ENCODE results near the gene UBASH3B. TPM values are rescaled to one million over a fixed set of nuclear protein-coding genes. Genes with fewer than 3 reads are reported as not detected.

Gene UBASH3B
- total RNA-seq, 1 donor, result 21.4 TPM

- TF ChIP-seq CTCF (IDR thresholded peaks at IDR 0.05; ENCODE audit: extremely low read depth, low read depth, low read length), result no peak
- Histone ChIP-seq H3K4me3 (ENCODE audit: insufficient read depth, low read length) (no peak overlapping the region), H3K4me1 (ENCODE audit: insufficient read depth, low read length) (peaks cover 45% of the 10 kb centered on the region), H2AFZ (ENCODE audit: low read length) (no peak overlapping the region), H3K27ac (ENCODE audit: low read depth, low read length) (peak overlapping the region; percentile 85), H3K9me3 (ENCODE audit: low read depth, low read length) (no peaks in the 10 kb centered on the region), H3K27me3 (ENCODE audit: insufficient read depth, low read length) (no peaks in the 10 kb centered on the region), H3K36me3 (ENCODE audit: insufficient read depth, low read length) (no peaks in the 10 kb centered on the region), H3K4me2 (ENCODE audit: insufficient read depth, low read length) (no peak overlapping the region), H4K20me1 (ENCODE audit: insufficient read depth, low read length) (peaks cover 5% of the 10 kb centered on the region), H3K79me2 (ENCODE audit: insufficient read depth, low read length) (peaks cover 81% of the 10 kb centered on the region)
- no peak for DNase-seq (ENCODE audit: insufficient read length, low spot score, missing footprints)
These were observed 64.8 kb downstream of the UBASH3B start for GRCh38 chr11:122720107-122720881.

- H3K79me2 ChIP-seq (ENCODE audit: insufficient read depth, low read length), result peaks cover 78% of the 10 kb centered on the region
- H3K4me2 ChIP-seq (ENCODE audit: insufficient read depth, low read length), result peak overlapping the region; percentile 49
- TF ChIP-seq CTCF (IDR thresholded peaks at IDR 0.05; ENCODE audit: extremely low read depth, low read depth, low read length), result no peak
- no peak overlapping the region for H2AFZ ChIP-seq (ENCODE audit: low read length)
- no peak overlapping the region for H3K4me3 ChIP-seq (ENCODE audit: insufficient read depth, low read length)
- peaks cover 41% of the 10 kb centered on the region for H3K4me1 ChIP-seq (ENCODE audit: insufficient read depth, low read length)
- H3K9me3 ChIP-seq (ENCODE audit: low read depth, low read length), result no peaks in the 10 kb centered on the region
- peaks cover 5% of the 10 kb centered on the region for H4K20me1 ChIP-seq (ENCODE audit: insufficient read depth, low read length)
- no peaks in the 10 kb centered on the region for H3K36me3 ChIP-seq (ENCODE audit: insufficient read depth, low read length)
- H3K27ac ChIP-seq (ENCODE audit: low read depth, low read length), result peak overlapping the region; percentile 85
- H3K27me3 ChIP-seq (ENCODE audit: insufficient read depth, low read length), result no peaks in the 10 kb centered on the region
- peak; percentile 3 for DNase-seq (ENCODE audit: insufficient read length, low spot score, missing footprints)
These were observed 65.9 kb downstream of the UBASH3B start for GRCh38 chr11:122721201-122721963.

GRCh38 chr11:122721964-122722266, 66.4 kb downstream of the UBASH3B start:
- Histone ChIP-seq H3K4me2 (ENCODE audit: insufficient read depth, low read length) (peak overlapping the region; percentile 49), H3K27me3 (ENCODE audit: insufficient read depth, low read length) (no peaks in the 10 kb centered on the region), H3K36me3 (ENCODE audit: insufficient read depth, low read length) (no peaks in the 10 kb centered on the region), H3K4me3 (ENCODE audit: insufficient read depth, low read length) (no peak overlapping the region), H3K79me2 (ENCODE audit: insufficient read depth, low read length) (peaks cover 78% of the 10 kb centered on the region), H3K4me1 (ENCODE audit: insufficient read depth, low read length) (peaks cover 44% of the 10 kb centered on the region), H2AFZ (ENCODE audit: low read length) (no peak overlapping the region), H3K27ac (ENCODE audit: low read depth, low read length) (peak overlapping the region; percentile 85), H4K20me1 (ENCODE audit: insufficient read depth, low read length) (peaks cover 5% of the 10 kb centered on the region), H3K9me3 (ENCODE audit: low read depth, low read length) (no peaks in the 10 kb centered on the region)
- DNase-seq (ENCODE audit: insufficient read length, low spot score, missing footprints), result peak; percentile 94
- no peak for TF ChIP-seq CTCF (IDR thresholded peaks at IDR 0.05; ENCODE audit: extremely low read depth, low read depth, low read length)

- Histone ChIP-seq H2AFZ (ENCODE audit: low read length) (no peak overlapping the region), H3K79me2 (ENCODE audit: insufficient read depth, low read length) (peaks cover 77% of the 10 kb centered on the region), H3K9me3 (ENCODE audit: low read depth, low read length) (no peaks in the 10 kb centered on the region), H3K27ac (ENCODE audit: low read depth, low read length) (peak overlapping the region; percentile 85), H3K4me3 (ENCODE audit: insufficient read depth, low read length) (no peak overlapping the region), H4K20me1 (ENCODE audit: insufficient read depth, low read length) (peaks cover 5% of the 10 kb centered on the region), H3K4me1 (ENCODE audit: insufficient read depth, low read length) (peaks cover 51% of the 10 kb centered on the region), H3K36me3 (ENCODE audit: insufficient read depth, low read length) (no peaks in the 10 kb centered on the region), H3K4me2 (ENCODE audit: insufficient read depth, low read length) (peak overlapping the region; percentile 34), H3K27me3 (ENCODE audit: insufficient read depth, low read length) (no peaks in the 10 kb centered on the region)
- no peak for TF ChIP-seq CTCF (IDR thresholded peaks at IDR 0.05; ENCODE audit: extremely low read depth, low read depth, low read length)
- peak; percentile 50 for DNase-seq (ENCODE audit: insufficient read length, low spot score, missing footprints)
These were observed 67.6 kb downstream of the UBASH3B start for GRCh38 chr11:122723106-122723505.

Measured in osteoblast (primary cell).